NCI-H2196 treated with DMSO at 0.1 percent for 48 hours (cell line): Measurements from ENCODE around the gene SPOCK1.
A peak's percentile ranks its signal among the peaks of the same experiment; 100 is the strongest.

Source experiments
- DNase-seq: peaks from one replicate; lab custom pipeline; 2025; ENCODE audit not compliant: unreplicated experiment; lab: John Stamatoyannopoulos, UW

SPOCK1 gene

DNA sequence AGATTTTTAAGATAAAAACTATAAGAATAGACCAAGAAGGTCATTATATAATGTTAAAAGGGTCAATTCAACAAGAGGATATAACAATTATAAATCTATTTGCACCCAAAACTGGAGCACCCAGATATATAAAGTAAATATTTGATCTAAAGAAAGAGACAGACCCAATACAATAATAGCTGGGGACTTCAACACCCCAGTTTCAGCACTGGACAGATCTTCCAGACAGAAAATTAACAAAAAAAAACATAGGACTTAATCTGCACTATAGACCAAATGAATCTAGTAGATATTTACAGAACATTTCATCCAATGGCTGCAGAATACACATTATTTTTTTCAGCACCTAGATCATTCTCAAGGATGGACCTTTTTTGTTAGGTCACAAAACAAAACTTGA is 331.9 kb downstream of the SPOCK1 start:
- no peak for DNase-seq

GRCh38 chr5:137164961-137165360 is 334.2 kb downstream of the SPOCK1 start:
- no peak for DNase-seq

DNA sequence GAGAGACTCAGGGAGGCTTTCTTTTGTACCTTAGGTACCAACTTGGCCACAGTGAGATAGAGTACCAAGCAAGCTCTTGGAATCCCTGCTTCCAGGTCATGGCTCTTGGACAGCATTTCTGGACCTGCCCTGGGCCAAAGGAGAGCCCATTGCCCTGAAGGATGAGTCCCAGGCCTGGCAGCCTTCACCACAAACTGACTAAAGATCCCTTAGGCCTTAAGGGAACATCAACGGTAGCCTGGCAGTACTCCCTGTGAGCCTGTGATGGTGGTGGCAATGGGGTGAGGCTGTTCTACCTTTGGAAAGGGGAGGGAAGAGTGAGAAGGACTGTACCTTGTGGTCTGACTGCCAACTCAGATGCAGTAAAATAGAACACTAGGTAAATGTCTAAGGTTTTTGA is 334.6 kb downstream of the SPOCK1 start:
- no peak for DNase-seq

- DNase-seq: no peak
Observed at GRCh38 chr5:137158691-137159090, 340.4 kb downstream of the SPOCK1 start.

DNA sequence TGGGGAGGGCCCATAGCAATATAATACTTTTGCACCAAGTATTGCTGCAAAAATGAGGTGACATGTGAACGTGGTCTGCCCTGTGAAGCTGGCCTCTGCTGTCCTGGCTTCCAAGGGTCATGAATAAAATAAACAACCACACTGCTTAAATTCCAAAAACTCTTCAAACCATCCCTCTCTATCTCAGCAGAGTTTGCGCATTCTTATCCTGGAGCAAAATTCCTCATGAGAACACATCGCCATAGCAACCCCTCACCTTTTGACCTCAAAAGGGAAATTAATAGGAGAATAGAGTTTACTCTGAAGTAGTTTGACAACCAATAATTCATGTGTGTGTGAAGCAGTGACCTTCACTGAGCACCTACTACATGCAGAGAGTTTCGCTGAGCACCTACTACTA is 342.9 kb downstream of the SPOCK1 start:
- DNase-seq: no peak

DNA sequence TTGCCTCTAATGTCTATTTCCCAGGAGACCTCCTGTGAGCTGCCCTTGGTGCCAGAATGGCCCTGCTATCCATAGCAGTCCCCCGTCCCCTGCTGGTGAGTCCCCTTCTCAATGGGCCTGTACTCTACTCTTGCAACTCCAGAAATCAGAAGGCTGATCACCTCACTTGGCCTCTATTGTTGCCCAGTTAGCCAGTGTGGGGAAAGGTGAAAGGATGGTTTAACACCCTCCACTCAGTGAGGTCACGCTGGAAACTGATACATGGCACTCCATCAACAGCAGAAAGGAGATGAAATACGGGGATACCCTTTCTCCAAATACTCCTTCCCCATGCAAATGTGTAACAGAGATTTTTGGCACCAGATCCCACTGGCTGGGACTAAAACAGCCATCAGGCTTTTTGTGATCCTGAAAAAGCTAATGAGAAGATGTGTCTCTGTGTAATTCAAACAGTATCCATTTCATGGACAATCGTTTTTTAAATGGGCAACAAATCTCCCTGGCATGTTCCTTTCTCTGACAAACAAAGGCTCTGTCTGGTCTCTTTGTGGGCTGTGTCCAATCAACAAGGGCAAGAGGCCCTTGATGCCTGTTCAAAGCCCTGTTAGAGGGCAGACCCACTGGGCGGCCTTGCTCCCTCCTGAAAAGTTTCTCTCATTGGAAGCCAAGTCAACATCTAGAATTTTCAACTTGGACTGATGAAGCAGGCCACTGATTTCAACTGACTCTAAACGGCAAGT is 343.7 kb downstream of the SPOCK1 start:
- peak; percentile 67 for DNase-seq

GRCh38 chr5:137152616-137153015 is 346.5 kb downstream of the SPOCK1 start:
- DNase-seq: no peak

GRCh38 chr5:137148655-137149054 is 350.5 kb downstream of the SPOCK1 start:
- no peak for DNase-seq

DNA sequence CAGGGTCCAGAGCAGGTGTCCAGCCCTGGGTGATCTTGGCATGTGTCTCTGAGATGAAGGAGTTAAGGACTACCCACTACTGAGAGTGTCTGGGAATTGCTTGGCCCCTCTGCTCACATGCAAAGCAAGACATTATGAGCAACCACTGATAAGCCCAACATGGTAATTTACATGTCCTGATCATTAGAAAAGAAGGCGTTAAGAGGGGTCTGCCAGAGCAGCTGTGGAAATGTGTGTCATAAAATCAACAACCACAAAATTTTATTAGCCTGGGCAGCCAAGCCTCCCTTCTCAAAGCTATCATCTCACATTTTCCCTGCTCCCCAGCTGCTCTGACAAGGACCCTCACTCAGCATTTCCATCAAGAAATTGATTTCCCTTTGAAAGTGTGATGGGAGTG is 351.0 kb downstream of the SPOCK1 start:
- DNase-seq: no peak

DNA sequence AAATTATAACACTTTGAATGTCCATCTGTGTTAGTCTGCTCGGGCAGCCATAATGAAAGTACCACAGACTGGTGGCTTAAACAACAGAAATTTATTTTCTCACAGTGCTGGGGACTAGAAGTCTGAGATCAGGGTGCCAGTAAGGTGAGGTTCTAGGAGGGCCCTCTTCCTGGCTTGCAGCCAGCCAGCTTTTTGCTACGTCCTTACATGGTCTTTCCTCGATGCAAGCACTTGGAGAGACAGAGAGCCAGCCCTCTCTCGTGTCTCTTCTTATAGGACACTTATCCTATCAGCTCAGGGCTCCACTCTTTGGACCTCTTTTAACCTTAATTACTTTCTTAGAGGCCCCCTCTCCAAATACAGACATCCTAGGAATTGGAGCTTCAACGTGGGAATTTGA is 351.8 kb downstream of the SPOCK1 start:
- DNase-seq: no peak

DNA sequence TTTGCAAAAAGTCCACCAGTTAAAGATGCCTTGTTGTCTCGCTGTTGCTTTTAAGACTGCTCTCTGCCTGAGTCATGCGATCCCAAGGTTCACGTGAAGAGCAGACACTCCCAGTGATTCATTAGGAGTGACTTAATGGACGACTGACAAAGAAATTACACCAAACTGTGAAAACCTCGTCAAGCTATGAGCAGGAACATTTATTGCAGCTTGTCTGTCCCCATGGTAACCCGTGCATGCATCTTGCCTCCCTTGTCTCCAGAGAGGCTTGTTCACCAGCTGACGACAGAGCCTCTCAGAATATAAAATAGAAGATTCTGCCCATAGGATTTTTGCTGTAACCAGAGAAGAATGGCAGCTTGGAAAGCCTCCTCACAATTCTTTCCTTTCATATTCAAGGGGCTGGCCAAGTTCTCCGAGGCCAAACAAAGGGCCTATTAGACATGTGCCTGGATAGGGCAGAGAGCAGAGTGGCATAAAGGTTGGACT is 352.7 kb downstream of the SPOCK1 start:
- DNase-seq: peak; percentile 34

- DNase-seq: no peak
Observed at GRCh38 chr5:137145721-137146120, 353.4 kb downstream of the SPOCK1 start.

- no peak for DNase-seq
Observed at GRCh38 chr5:137144656-137145055, 354.5 kb downstream of the SPOCK1 start.

DNA sequence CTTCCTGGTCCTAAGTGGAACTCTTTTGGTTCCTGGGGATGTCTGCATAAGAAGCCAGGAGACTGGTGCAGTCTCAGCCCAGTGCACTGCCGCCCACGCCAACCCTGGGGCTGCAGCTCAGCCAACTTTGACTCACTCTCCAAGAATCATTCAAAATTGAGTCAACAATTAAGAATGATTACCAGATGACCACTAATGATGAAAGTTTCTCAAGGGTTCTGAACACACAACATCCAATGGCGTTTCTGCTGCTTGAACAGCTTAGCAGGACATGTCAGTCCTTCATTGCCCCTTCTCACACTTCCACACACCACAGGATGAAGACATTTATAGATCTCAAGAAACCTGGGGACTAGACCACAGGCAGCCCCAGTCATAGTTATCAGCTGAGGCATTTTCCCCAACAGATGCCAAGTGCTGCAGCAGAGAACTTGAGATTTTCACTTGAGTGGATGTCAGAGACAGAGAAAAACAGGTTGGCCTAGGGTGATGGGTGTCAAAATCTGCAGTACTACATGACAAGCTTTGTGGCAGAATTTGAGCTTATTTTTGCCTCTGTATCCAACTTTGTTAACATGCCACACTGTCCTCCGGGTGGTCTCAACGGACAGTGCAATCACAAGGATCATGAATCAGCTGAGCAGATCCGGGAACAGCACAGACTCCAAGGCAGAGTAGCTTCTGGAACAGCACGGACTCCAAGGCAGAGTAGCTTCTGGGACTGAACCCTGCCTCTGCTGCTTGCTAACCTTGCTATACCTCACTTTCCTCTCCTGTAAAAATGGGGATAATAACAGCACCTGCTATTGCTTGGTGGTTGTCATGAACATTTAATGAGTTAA is 356.1 kb downstream of the SPOCK1 start:
- DNase-seq: no peak

DNA sequence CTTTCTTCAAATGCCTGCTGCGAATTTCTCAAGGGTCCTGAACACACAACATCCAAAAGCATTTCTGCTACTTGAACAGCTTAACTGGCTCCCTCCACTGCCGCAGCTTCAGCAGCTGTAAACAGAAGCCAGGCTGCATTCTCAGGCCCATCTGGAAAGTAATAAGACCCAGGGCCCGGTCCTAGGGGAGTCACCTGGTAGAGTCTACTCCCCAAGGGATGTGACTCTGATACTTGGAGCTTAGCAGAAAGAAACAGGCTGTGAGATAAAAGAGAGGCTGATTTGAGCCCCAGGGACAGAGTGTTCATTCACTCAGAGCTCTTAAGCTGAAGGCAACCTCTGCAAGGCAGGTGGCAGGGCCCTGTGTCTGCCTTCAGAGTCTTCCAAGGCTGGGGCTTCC is 356.8 kb downstream of the SPOCK1 start:
- DNase-seq: no peak

- no peak for DNase-seq
Observed at GRCh38 chr5:137141779-137142178, 357.3 kb downstream of the SPOCK1 start.

- DNase-seq: peak; percentile 43
Observed at GRCh38 chr5:137136991-137137632, 362.0 kb downstream of the SPOCK1 start.

GRCh38 chr5:137134920-137135532 is 364.1 kb downstream of the SPOCK1 start:
- DNase-seq: no peak

GRCh38 chr5:137129886-137130680 is 369.0 kb downstream of the SPOCK1 start:
- DNase-seq: no peak

GRCh38 chr5:137128012-137128411 is 371.1 kb downstream of the SPOCK1 start:
- DNase-seq: no peak
